ENCODE measurements around the gene PKM.

PKM gene

GRCh38 chr15:72238586-72238985 lies 7.6 kb upstream of the PKM start:
- Histone ChIP-seq H2BK120ac (ENCODE audit: insufficient read depth, low read length, poor library complexity) (no peak overlapping the region), H3K4me1 (ENCODE audit: control insufficient read depth in 1 of 2, insufficient read depth in 2 of 2, low read length in 2 of 2) (peaks cover 8 to 10% of the 10 kb centered on the region in 2 experiments), H4K91ac (ENCODE audit: low read depth, low read length) (no peak overlapping the region), H3K79me1 (ENCODE audit: low read length) (peaks cover 11% of the 10 kb centered on the region), H3K4me3 (ENCODE audit: low read depth, low read length) (no peak overlapping the region), H2BK5ac (ENCODE audit: low read depth, low read length, poor library complexity) (no peak overlapping the region), H4K12ac (ENCODE audit: low read depth, low read length) (no peak overlapping the region), H3K18ac (ENCODE audit: low read length) (no peak overlapping the region), H3K27me3 (ENCODE audit: insufficient read depth, low read length) (no peaks in the 10 kb centered on the region), H3K14ac (ENCODE audit: low read length) (no peak overlapping the region), H3K9ac (ENCODE audit: low read length) (no peak overlapping the region), H3K36me3 (ENCODE audit: control insufficient read depth in 1 of 2, insufficient read depth in 2 of 2, low read length in 2 of 2) (peaks cover 7 to 18% of the 10 kb centered on the region in 2 experiments), H4K8ac (ENCODE audit: low read depth, low read length) (no peak overlapping the region), H3K23ac (ENCODE audit: low read length) (no peak overlapping the region), H3K27ac (ENCODE audit: low read depth, low read length) (no peak overlapping the region), H2AK5ac (ENCODE audit: low read length) (no peak overlapping the region), H3K4ac (ENCODE audit: low read depth, low read length) (no peak overlapping the region), H2BK12ac (ENCODE audit: low read length) (no peak overlapping the region), H3K79me2 (ENCODE audit: control insufficient read depth, insufficient read depth, low read length, poor library complexity) (no peaks in the 10 kb centered on the region), H3K4me2 (ENCODE audit: low read length) (no peak overlapping the region), H3K9me3 (ENCODE audit: insufficient read depth, low read depth, low read length) (no peaks in the 10 kb centered on the region), H2AFZ (ENCODE audit: insufficient read depth, low read length, poor library complexity) (no peak overlapping the region)
- no CpG with 5 or more reads among the region's 3 CpGs for WGBS (ENCODE audit: extremely low coverage, insufficient coverage, insufficient read length)
- peak in 1 of 2 donors; percentile 2 for DNase-seq

- H3K27me3 ChIP-seq (ENCODE audit: insufficient read depth, low read length) = no peaks in the 10 kb centered on the region
- H3K4me1 ChIP-seq (ENCODE audit: control insufficient read depth in 1 of 2, insufficient read depth in 2 of 2, low read length in 2 of 2) = peaks cover 8 to 10% of the 10 kb centered on the region in 2 experiments
- peak overlapping the region; percentile 93 for H4K91ac ChIP-seq (ENCODE audit: low read depth, low read length)
- H2BK120ac ChIP-seq (ENCODE audit: insufficient read depth, low read length, poor library complexity) = peak overlapping the region; percentile 71
- no peak overlapping the region for H3K9ac ChIP-seq (ENCODE audit: low read length)
- peak overlapping the region; percentile 23 for H3K18ac ChIP-seq (ENCODE audit: low read length)
- H3K27ac ChIP-seq (ENCODE audit: low read depth, low read length) = no peak overlapping the region
- peak overlapping the region; percentile 93 for H2BK12ac ChIP-seq (ENCODE audit: low read length)
- peak overlapping the region; percentile 28 for H3K14ac ChIP-seq (ENCODE audit: low read length)
- H2AK5ac ChIP-seq (ENCODE audit: low read length) = peak overlapping the region; percentile 2
- peaks cover 11% of the 10 kb centered on the region for H3K79me1 ChIP-seq (ENCODE audit: low read length)
- H4K12ac ChIP-seq (ENCODE audit: low read depth, low read length) = no peak overlapping the region
- WGBS (ENCODE audit: extremely low coverage, insufficient coverage, insufficient read length) = no CpG with 5 or more reads among the region's 1 CpG
- peaks cover 7 to 14% of the 10 kb centered on the region in 2 experiments for H3K36me3 ChIP-seq (ENCODE audit: control insufficient read depth in 1 of 2, insufficient read depth in 2 of 2, low read length in 2 of 2)
- no peak overlapping the region for H3K23ac ChIP-seq (ENCODE audit: low read length)
- no peak overlapping the region for H2AFZ ChIP-seq (ENCODE audit: insufficient read depth, low read length, poor library complexity)
- no peak overlapping the region for H3K4ac ChIP-seq (ENCODE audit: low read depth, low read length)
- H2BK5ac ChIP-seq (ENCODE audit: low read depth, low read length, poor library complexity) = peak overlapping the region; percentile 36
- no peaks in the 10 kb centered on the region for H3K79me2 ChIP-seq (ENCODE audit: control insufficient read depth, insufficient read depth, low read length, poor library complexity)
- peak in 1 of 2 donors; percentile 20 for DNase-seq
- H3K4me2 ChIP-seq (ENCODE audit: low read length) = no peak overlapping the region
- no peaks in the 10 kb centered on the region for H3K9me3 ChIP-seq (ENCODE audit: insufficient read depth, low read depth, low read length)
- peak overlapping the region; percentile 6 for H4K8ac ChIP-seq (ENCODE audit: low read depth, low read length)
- no peak overlapping the region for H3K4me3 ChIP-seq (ENCODE audit: low read depth, low read length)
These were observed 6.8 kb upstream of the PKM start for GRCh38 chr15:72237853-72238224.

- Histone ChIP-seq H4K91ac (ENCODE audit: low read depth, low read length) (peak overlapping the region; percentile 86), H3K4me2 (ENCODE audit: low read length) (peak overlapping the region; percentile 49), H2BK12ac (ENCODE audit: low read length) (peak overlapping the region; percentile 74), H3K14ac (ENCODE audit: low read length) (peak overlapping the region; percentile 23), H3K23ac (ENCODE audit: low read length) (no peak overlapping the region), H2AFZ (ENCODE audit: insufficient read depth, low read length, poor library complexity) (no peak overlapping the region), H3K27me3 (ENCODE audit: insufficient read depth, low read length) (no peaks in the 10 kb centered on the region), H2AK5ac (ENCODE audit: low read length) (peak overlapping the region; percentile 53), H2BK5ac (ENCODE audit: low read depth, low read length, poor library complexity) (peak overlapping the region; percentile 35), H3K79me1 (ENCODE audit: low read length) (peaks cover 11% of the 10 kb centered on the region), H3K79me2 (ENCODE audit: control insufficient read depth, insufficient read depth, low read length, poor library complexity) (no peaks in the 10 kb centered on the region), H4K12ac (ENCODE audit: low read depth, low read length) (peak overlapping the region; percentile 46), H3K4me3 (ENCODE audit: low read depth, low read length) (no peak overlapping the region), H3K9ac (ENCODE audit: low read length) (no peak overlapping the region), H3K18ac (ENCODE audit: low read length) (no peak overlapping the region), H3K27ac (ENCODE audit: low read depth, low read length) (peak overlapping the region; percentile 70), H3K4ac (ENCODE audit: low read depth, low read length) (peak overlapping the region; percentile 44), H4K8ac (ENCODE audit: low read depth, low read length) (peak overlapping the region; percentile 56), H3K36me3 (ENCODE audit: control insufficient read depth in 1 of 2, insufficient read depth in 2 of 2, low read length in 2 of 2) (peaks cover 7 to 14% of the 10 kb centered on the region in 2 experiments), H2BK120ac (ENCODE audit: insufficient read depth, low read length, poor library complexity) (peak overlapping the region; percentile 77), H3K9me3 (ENCODE audit: insufficient read depth, low read depth, low read length) (no peaks in the 10 kb centered on the region), H3K4me1 (ENCODE audit: control insufficient read depth in 1 of 2, insufficient read depth in 2 of 2, low read length in 2 of 2) (peaks cover 8 to 12% of the 10 kb centered on the region in 2 experiments)
- no CpG with 5 or more reads among the region's 3 CpGs for WGBS (ENCODE audit: extremely low coverage, insufficient coverage, insufficient read length)
- peak; percentile 75 to 81 for DNase-seq
These were observed 6.3 kb upstream of the PKM start for GRCh38 chr15:72237029-72237852.

GRCh38 chr15:72236381-72237003 lies 5.5 kb upstream of the PKM start:
- Histone ChIP-seq H3K79me2 (ENCODE audit: control insufficient read depth, insufficient read depth, low read length, poor library complexity) (peaks cover 2% of the 10 kb centered on the region), H4K8ac (ENCODE audit: low read depth, low read length) (peak overlapping the region; percentile 56), H2BK5ac (ENCODE audit: low read depth, low read length, poor library complexity) (no peak overlapping the region), H3K23ac (ENCODE audit: low read length) (no peak overlapping the region), H2AK5ac (ENCODE audit: low read length) (peak overlapping the region; percentile 13), H3K9me3 (ENCODE audit: insufficient read depth, low read depth, low read length) (no peaks in the 10 kb centered on the region), H3K14ac (ENCODE audit: low read length) (no peak overlapping the region), H3K4ac (ENCODE audit: low read depth, low read length) (no peak overlapping the region), H4K12ac (ENCODE audit: low read depth, low read length) (no peak overlapping the region), H2BK120ac (ENCODE audit: insufficient read depth, low read length, poor library complexity) (peak overlapping the region; percentile 21), H3K4me3 (ENCODE audit: low read depth, low read length) (no peak overlapping the region), H3K9ac (ENCODE audit: low read length) (no peak overlapping the region), H3K79me1 (ENCODE audit: low read length) (peaks cover 15% of the 10 kb centered on the region), H3K27ac (ENCODE audit: low read depth, low read length) (no peak overlapping the region), H2BK12ac (ENCODE audit: low read length) (peak overlapping the region; percentile 74), H3K27me3 (ENCODE audit: insufficient read depth, low read length) (no peaks in the 10 kb centered on the region), H3K4me2 (ENCODE audit: low read length) (no peak overlapping the region), H3K36me3 (ENCODE audit: control insufficient read depth in 1 of 2, insufficient read depth in 2 of 2, low read length in 2 of 2) (peaks cover 5 to 7% of the 10 kb centered on the region in 2 experiments), H4K91ac (ENCODE audit: low read depth, low read length) (peak overlapping the region; percentile 86), H2AFZ (ENCODE audit: insufficient read depth, low read length, poor library complexity) (no peak overlapping the region), H3K18ac (ENCODE audit: low read length) (no peak overlapping the region), H3K4me1 (ENCODE audit: control insufficient read depth in 1 of 2, insufficient read depth in 2 of 2, low read length in 2 of 2) (peaks cover 11 to 12% of the 10 kb centered on the region in 2 experiments)
- no peak for DNase-seq
- WGBS (ENCODE audit: extremely low coverage, insufficient coverage, insufficient read length) = no CpG with 5 or more reads among the region's 2 CpGs

Measured in trophoblast cell (in vitro differentiated cells and primary cell).